Measurements from ENCODE around the gene TNFRSF25.

TNFRSF25 gene

GRCh38 chr1:6471086-6471969 lies 5.4 kb upstream of the TNFRSF25 start:
- no peak for TF ChIP-seq CTCF (conservative IDR thresholded peaks at IDR 0.05)
- TF ChIP-seq ZFX (IDR thresholded peaks at IDR 0.05) = no peak
- H3K27ac ChIP-seq = no peak overlapping the region

GRCh38 chr1:6470132-6471085 lies 4.4 kb upstream of the TNFRSF25 start:
- no peak overlapping the region for H3K27ac ChIP-seq
- no peak for TF ChIP-seq CTCF (conservative IDR thresholded peaks at IDR 0.05)
- no peak for TF ChIP-seq ZFX (IDR thresholded peaks at IDR 0.05)

GRCh38 chr1:6468729-6469461 lies 2.9 kb upstream of the TNFRSF25 start:
- TF ChIP-seq ZFX (IDR thresholded peaks at IDR 0.05) (no peak), CTCF (conservative IDR thresholded peaks at IDR 0.05) (no peak)
- H3K27ac ChIP-seq = no peak overlapping the region

GRCh38 chr1:6467744-6468688 lies 2.0 kb upstream of the TNFRSF25 start:
- H3K27ac ChIP-seq = no peak overlapping the region
- TF ChIP-seq ZFX (IDR thresholded peaks at IDR 0.05) (no peak), CTCF (conservative IDR thresholded peaks at IDR 0.05) (no peak)

GRCh38 chr1:6467224-6467623 lies 1.3 kb upstream of the TNFRSF25 start:
- TF ChIP-seq CTCF (conservative IDR thresholded peaks at IDR 0.05) (no peak), ZFX (IDR thresholded peaks at IDR 0.05) (no peak)
- no peak overlapping the region for H3K27ac ChIP-seq

GRCh38 chr1:6466751-6467150 lies 778 bp upstream of the TNFRSF25 start:
- TF ChIP-seq ZFX (IDR thresholded peaks at IDR 0.05) = no peak
- no peak for TF ChIP-seq CTCF (conservative IDR thresholded peaks at IDR 0.05)

More at GRCh38 chr1:6466751-6467150, 778 bp upstream of the TNFRSF25 start:
- H3K27ac ChIP-seq = no peak overlapping the region

Data from C4-2B (cell line).